ENCODE data around the gene NRG3.

DNA sequence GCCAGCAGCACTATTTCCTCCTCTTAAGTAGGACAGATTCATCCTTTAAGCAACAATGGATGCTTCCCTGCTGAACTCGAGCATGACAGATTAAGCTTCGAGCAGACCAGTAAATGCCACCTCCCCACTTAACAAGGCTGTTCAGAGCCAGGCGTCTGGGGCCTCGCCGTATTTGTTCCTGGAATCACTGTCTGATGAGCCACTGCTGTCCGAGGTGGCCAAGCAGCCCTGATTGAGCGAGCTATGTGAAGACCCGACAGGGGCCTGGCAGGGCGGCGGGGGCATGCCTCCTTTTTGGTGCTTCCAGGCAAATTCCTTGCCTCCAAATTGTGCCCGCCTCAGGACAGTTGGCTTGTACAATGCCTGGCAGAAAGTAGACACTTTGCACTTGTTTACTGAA, 862.6 kb downstream of the NRG3 start:
- TF ChIP-seq, protein P1, sequence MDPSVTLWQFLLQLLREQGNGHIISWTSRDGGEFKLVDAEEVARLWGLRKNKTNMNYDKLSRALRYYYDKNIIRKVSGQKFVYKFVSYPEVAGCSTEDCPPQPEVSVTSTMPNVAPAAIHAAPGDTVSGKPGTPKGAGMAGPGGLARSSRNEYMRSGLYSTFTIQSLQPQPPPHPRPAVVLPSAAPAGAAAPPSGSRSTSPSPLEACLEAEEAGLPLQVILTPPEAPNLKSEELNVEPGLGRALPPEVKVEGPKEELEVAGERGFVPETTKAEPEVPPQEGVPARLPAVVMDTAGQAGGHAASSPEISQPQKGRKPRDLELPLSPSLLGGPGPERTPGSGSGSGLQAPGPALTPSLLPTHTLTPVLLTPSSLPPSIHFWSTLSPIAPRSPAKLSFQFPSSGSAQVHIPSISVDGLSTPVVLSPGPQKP (IDR thresholded peaks at IDR 0.05; ENCODE audit: borderline replicate concordance, low read depth, low read length): no peak
- TF ChIP-seq FOS (IDR thresholded peaks at IDR 0.05; ENCODE audit: low read depth, low read length): no peak
- TF ChIP-seq, protein P2, sequence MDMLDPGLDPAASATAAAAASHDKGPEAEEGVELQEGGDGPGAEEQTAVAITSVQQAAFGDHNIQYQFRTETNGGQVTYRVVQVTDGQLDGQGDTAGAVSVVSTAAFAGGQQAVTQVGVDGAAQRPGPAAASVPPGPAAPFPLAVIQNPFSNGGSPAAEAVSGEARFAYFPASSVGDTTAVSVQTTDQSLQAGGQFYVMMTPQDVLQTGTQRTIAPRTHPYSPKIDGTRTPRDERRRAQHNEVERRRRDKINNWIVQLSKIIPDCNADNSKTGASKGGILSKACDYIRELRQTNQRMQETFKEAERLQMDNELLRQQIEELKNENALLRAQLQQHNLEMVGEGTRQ (IDR thresholded peaks at IDR 0.05; ENCODE audit: low read depth, low read length): no peak
- TF ChIP-seq, protein P3, sequence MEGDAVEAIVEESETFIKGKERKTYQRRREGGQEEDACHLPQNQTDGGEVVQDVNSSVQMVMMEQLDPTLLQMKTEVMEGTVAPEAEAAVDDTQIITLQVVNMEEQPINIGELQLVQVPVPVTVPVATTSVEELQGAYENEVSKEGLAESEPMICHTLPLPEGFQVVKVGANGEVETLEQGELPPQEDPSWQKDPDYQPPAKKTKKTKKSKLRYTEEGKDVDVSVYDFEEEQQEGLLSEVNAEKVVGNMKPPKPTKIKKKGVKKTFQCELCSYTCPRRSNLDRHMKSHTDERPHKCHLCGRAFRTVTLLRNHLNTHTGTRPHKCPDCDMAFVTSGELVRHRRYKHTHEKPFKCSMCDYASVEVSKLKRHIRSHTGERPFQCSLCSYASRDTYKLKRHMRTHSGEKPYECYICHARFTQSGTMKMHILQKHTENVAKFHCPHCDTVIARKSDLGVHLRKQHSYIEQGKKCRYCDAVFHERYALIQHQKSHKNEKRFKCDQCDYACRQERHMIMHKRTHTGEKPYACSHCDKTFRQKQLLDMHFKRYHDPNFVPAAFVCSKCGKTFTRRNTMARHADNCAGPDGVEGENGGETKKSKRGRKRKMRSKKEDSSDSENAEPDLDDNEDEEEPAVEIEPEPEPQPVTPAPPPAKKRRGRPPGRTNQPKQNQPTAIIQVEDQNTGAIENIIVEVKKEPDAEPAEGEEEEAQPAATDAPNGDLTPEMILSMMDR (conservative IDR thresholded peaks at IDR 0.05; ENCODE audit: low read depth, low read length): no peak
- no peak for TF ChIP-seq CEBPB (IDR thresholded peaks at IDR 0.05; ENCODE audit: low read depth, low read length)
- no peak for TF ChIP-seq CHD1 (IDR thresholded peaks at IDR 0.05; ENCODE audit: low read depth, low read length)
- TF ChIP-seq POLR2A (IDR thresholded peaks at IDR 0.05; ENCODE audit: low read depth, low read length): no peak
- TF ChIP-seq SMC3 (IDR thresholded peaks at IDR 0.05; ENCODE audit: low read depth, low read length): no peak
- no peak for TF ChIP-seq RAD21 (IDR thresholded peaks at IDR 0.05; ENCODE audit: low read length)
- TF ChIP-seq MXI1 (IDR thresholded peaks at IDR 0.05; ENCODE audit: borderline replicate concordance, low read depth, low read length): no peak
- no peak for TF ChIP-seq BHLHE40 (IDR thresholded peaks at IDR 0.05; ENCODE audit: low read depth, low read length)
- no peak for TF ChIP-seq RFX5 (IDR thresholded peaks at IDR 0.05; ENCODE audit: low read depth, low read length)
- TF ChIP-seq RCOR1 (IDR thresholded peaks at IDR 0.05; ENCODE audit: insufficient replicate concordance, low read length): no peak
- no peak for TF ChIP-seq MAFK (IDR thresholded peaks at IDR 0.05; ENCODE audit: low read depth, low read length)

Measured in IMR-90 (cell line).